ENCODE data around the gene DUS4L.

The DUS4L gene

DNA sequence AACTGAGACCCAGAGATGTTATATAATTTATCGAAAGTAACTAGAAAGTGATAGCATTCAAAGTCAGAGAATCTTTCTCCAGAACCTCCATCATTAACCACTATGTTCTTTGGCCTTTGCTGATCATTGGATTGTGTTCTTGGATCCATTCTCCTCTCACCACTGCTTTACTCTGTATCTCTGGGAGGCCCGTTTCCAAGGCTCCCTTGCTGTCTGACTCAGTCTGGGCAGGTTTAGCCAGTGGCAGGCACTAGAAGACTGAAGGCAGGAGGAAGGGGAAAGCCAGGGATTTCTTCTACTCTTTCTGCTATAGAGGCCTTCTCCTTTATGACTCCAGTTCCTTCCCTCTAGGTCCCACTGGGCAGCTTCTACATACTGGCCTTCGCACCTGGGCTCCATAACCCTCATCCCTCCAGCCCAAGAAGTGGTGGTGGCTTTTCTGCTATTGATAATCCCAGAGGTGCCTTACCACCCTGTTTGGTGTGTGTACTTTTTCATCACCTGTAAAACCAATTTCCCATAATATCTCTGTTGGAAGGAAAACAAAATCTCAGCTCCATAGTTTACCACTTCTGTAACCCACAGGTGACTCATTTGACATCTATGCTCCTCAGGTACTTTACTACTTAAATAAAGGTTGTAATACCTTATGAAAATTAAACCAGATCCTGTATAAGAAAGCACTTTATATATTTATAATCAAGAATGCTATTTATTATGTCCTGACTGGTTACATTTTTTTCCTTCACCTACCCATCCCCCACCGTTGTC, 52.3 kb downstream of the DUS4L start:
- no peak for TF ChIP-seq SIN3A (IDR thresholded peaks at IDR 0.05; ENCODE audit: borderline replicate concordance, insufficient read depth, low read length)

DNA sequence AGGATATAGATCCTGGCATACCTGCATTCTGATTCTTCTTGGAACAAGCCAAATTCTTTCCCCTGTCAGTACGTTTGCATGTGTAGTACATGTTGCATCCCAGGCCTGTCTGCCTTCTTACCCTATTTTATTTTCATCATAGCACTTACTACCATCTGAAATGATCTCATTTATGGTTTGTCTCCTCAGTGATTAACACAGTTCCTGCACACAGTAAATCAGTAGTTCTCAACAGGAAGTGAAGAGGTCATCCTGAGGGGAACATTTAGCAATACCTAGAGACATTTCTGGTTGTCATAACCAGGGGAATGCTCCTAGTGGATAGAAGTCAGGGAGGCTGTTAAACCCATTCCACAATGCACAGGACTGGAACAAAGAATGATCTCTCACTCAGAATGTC, 58.7 kb downstream of the DUS4L start:
- TF ChIP-seq POLR2AphosphoS5 (IDR thresholded peaks at IDR 0.05; ENCODE audit: low read depth, low read length) (peak; percentile 36; the same call in 1 of the 2 replicates), TAF1 (IDR thresholded peaks at IDR 0.05; ENCODE audit: borderline replicate concordance, insufficient read depth, low read length) (no peak)

DNA sequence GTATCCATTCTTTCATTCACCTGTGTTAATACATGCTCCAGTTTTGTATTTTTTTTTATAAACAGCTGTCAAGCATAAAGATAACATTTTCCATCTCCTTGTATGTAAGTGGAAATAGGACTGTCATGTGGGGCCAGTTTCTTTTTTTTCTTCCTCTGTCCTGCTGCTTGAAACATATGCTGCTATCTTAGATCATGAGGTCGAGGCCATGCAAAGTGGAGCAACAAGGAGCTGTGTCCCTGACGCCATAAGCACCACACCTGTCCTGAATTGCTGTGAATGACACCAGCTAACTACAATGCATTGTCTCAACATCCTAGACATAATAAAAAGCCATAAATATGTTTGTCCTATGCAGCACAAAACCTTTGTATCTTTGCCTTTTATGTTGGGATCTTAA, 59.1 kb downstream of the DUS4L start:
- TF ChIP-seq SIN3A (IDR thresholded peaks at IDR 0.05; ENCODE audit: borderline replicate concordance, insufficient read depth, low read length): no peak
- TF ChIP-seq, protein P1, sequence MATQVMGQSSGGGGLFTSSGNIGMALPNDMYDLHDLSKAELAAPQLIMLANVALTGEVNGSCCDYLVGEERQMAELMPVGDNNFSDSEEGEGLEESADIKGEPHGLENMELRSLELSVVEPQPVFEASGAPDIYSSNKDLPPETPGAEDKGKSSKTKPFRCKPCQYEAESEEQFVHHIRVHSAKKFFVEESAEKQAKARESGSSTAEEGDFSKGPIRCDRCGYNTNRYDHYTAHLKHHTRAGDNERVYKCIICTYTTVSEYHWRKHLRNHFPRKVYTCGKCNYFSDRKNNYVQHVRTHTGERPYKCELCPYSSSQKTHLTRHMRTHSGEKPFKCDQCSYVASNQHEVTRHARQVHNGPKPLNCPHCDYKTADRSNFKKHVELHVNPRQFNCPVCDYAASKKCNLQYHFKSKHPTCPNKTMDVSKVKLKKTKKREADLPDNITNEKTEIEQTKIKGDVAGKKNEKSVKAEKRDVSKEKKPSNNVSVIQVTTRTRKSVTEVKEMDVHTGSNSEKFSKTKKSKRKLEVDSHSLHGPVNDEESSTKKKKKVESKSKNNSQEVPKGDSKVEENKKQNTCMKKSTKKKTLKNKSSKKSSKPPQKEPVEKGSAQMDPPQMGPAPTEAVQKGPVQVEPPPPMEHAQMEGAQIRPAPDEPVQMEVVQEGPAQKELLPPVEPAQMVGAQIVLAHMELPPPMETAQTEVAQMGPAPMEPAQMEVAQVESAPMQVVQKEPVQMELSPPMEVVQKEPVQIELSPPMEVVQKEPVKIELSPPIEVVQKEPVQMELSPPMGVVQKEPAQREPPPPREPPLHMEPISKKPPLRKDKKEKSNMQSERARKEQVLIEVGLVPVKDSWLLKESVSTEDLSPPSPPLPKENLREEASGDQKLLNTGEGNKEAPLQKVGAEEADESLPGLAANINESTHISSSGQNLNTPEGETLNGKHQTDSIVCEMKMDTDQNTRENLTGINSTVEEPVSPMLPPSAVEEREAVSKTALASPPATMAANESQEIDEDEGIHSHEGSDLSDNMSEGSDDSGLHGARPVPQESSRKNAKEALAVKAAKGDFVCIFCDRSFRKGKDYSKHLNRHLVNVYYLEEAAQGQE (IDR thresholded peaks at IDR 0.05; ENCODE audit: insufficient read depth in 1 of 2, low read depth in 2 of 2, low read length in 2 of 2): no peak
- no peak for TF ChIP-seq POLR2AphosphoS5 (IDR thresholded peaks at IDR 0.05; ENCODE audit: low read depth, low read length)
- TF ChIP-seq TAF1 (IDR thresholded peaks at IDR 0.05; ENCODE audit: borderline replicate concordance, insufficient read depth, low read length): no peak
- TF ChIP-seq FOXP2 (optimal IDR thresholded peaks at IDR 0.05; ENCODE audit: borderline replicate concordance, extremely low read depth, extremely low read length, insufficient read depth): no peak

DNA sequence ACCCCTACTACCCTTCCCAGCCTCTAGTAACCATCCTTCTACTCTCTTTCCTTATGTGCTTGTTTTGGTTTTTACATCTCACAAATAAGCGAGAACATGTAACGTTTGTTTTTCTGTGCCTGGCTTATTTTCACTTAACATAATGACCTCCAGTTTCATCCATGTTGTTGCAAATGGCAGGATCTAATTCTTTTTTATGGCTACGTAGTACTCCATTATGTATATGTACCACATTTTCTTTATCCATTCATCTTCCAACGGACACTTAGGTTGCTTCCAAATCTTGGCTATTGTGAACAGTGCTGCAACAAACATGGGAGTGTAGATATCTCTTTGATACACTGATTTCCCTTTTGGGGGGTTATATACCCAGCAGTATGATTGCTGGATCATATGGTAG, 63.2 kb downstream of the DUS4L start:
- TF ChIP-seq, protein P1 (IDR thresholded peaks at IDR 0.05; ENCODE audit: insufficient read depth in 1 of 2, low read depth in 2 of 2, low read length in 2 of 2): no peak
- TF ChIP-seq SIN3A (IDR thresholded peaks at IDR 0.05; ENCODE audit: borderline replicate concordance, insufficient read depth, low read length) (no peak), FOXP2 (optimal IDR thresholded peaks at IDR 0.05; ENCODE audit: borderline replicate concordance, extremely low read depth, extremely low read length, insufficient read depth) (no peak), POLR2AphosphoS5 (IDR thresholded peaks at IDR 0.05; ENCODE audit: low read depth, low read length) (no peak), TAF1 (IDR thresholded peaks at IDR 0.05; ENCODE audit: borderline replicate concordance, insufficient read depth, low read length) (no peak)

All from PFSK-1 (cell line).